HG02759 (cell line): Measurements from ENCODE around the gene EXOC6B.

Experiments
- ATAC-seq: cut with Tn5 transposase; IDR thresholded peaks from one replicate; pipeline ENCODE4 v1.9.1; 2021; ENCODE audit warnings: mild to moderate bottlenecking, moderate library complexity; ENCODE audit not compliant: unreplicated experiment

EXOC6B gene

GRCh38 chr2:72744049-72744448 is 81.8 kb downstream of the EXOC6B start:
- no peak for ATAC-seq

DNA sequence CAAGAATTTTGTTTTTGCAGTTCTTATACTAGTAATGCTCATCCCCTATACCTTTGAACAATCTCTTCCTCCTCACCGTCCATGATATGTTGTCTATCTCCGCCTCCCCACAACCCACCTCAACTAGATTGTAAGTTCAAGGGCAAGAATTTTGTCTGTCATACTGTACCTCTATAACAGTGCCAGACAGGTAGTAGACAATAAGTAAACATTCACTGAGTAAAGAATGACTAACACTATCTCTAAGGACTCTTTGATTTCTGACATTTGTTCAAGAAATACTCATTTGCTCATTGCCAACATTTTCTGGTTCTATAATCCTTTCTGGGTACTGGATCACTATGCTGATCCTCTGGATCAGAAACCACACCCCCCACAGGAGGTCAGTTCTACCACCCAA is 82.4 kb downstream of the EXOC6B start:
- ATAC-seq = no peak

- ATAC-seq = no peak
Measured at GRCh38 chr2:72738096-72738495, 87.7 kb downstream of the EXOC6B start.

DNA sequence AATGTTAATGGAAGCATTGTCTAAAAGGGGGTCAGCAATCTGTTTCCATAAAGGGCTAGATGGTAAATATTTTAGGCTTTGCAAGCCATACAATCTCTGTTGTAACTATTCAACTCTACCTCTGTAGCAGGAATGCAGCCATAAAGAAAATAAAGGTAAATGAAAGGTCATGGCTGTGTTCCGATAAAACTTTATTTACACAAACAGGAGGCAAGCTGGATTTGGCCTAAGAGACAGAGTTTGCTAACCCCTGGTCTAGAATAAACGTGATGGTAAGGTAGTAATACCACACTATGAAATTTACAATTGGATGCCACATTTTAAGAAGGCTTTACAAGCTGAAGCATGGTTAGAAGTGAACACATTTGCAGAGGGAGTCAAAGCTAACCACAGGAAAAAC is 91.4 kb downstream of the EXOC6B start:
- no peak for ATAC-seq

DNA sequence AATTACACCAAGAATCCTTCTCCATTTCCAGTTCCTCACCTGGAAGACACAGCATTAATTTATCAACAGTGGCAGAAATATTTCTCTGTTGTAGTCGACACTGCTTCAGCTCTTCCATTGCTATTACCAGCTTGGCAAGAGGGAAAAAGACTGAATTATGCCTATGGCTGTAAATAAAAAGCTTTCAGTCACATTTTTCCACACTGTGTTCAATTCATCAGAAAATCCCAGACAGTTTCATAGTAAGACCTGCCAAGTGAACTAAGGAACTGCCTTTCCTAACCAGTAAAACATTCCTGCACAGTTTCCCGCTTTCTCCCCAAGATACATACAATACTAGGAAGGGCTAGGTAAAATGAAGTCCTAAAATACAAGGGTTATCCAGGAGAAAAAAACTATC is 94.7 kb downstream of the EXOC6B start:
- ATAC-seq = no peak

DNA sequence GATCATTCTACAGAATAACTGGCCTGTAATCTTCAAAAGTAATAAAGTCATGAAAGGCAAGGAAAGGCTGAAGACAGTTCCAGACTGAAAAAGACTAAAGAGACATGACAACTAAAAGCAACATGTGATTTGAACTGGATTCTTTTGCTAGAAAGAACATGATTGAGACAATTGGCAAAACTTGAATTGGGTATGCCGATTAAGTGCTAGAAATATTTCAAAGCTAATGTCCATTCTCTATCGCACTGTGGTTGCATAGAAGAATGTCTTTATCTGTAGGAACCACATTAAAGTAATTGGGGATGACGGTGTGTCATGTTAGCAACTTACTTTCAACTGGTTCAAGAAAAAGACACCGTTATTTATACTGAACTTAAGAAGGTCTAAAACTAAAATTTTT is 98.5 kb downstream of the EXOC6B start:
- no peak for ATAC-seq

DNA sequence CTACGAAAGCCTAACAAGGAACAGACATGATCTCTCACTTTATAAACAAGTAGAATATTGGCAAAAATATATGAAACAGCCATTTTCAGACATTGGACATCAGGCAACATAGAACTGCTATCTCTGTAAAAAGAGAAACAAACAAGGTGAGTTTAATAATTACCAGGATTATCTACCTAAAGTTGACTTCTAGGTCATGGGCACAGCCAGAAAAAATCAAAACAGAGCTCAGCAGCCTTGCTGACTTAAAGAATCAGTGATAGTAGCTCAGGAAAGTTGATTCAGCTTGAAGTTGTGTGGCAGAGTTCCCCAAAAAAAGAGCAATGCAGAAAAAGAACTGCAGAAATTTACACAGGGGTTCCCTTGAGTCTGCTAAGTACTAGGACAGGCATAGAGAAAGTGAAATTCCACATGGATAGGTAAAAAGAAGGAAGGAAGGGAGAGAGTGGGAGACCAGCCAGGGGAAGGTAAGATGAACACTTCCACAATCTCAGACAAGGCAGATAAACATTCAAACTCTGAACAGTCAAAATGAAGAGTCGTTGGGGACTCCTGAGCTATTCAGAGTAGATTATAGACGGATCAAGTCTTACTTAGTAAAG is 102.0 kb downstream of the EXOC6B start:
- no peak for ATAC-seq

DNA sequence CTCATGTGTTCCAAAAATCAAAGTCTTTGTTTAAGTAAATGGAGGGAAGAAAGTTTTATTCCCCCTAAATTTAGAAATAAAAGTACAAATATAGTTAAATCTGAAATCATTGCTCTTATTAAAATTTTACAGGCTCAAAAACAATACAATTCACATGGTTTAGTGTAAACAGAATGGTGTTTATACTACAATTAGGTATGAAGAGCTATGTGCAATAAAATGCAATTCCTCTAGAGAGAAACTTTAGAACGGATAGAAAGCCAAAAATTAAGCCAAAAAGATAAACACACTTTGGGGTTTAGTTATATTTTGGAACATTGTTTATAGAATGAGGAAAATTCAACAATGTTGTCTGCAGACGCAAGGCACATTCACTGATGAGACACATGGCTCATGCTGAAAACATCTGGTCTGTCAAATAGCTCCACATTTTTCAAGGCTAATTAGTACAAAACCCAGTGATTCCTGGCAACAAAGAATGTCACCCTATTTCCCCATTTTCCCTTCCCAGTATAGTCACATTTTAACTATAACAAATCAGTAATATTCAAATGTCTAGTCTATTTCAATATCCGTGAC is 103.3 kb downstream of the EXOC6B start:
- ATAC-seq = no peak

DNA sequence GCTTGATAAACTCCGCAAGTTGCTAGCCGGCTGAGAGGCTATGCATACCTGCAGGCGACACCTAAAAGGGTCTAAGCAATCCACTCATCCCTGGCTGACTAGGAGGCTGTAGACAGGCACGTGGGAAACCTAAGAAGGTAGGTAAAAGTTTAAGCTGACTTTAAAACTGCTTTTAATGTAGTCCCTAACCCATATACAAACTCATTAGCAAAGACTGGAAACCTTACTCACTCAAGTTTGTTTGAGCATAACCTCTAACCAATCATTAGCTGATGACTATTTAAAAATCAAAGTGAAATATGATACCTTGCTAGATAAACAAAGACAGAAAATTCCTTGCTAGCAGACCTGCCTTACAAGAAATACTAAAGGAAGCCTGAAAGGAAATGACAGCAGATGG is 106.4 kb downstream of the EXOC6B start:
- ATAC-seq = no peak

- ATAC-seq = no peak
Measured at GRCh38 chr2:72718876-72719275, 107.0 kb downstream of the EXOC6B start.

DNA sequence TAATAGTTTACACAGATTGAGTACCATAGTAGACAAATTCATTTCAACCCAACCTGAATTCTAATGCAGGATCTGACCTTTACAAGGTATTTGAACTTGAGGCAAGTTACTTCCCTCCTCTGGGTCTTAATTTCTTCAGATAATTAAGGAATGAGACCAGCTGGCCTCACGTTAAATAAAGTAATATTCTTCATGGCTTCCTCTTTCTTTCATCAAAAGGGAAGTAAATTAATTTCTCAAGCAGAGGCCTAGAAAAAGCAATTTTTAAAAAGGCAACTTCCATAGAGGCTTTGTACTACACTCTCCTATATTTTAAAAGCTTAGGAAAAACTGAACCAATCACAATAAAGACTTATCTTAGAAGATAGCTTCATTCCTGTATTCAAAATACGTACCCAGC is 109.2 kb downstream of the EXOC6B start:
- no peak for ATAC-seq

- ATAC-seq = no peak
Measured at GRCh38 chr2:72713857-72714256, 112.0 kb downstream of the EXOC6B start.

GRCh38 chr2:72712977-72713376 is 112.9 kb downstream of the EXOC6B start:
- ATAC-seq = no peak

DNA sequence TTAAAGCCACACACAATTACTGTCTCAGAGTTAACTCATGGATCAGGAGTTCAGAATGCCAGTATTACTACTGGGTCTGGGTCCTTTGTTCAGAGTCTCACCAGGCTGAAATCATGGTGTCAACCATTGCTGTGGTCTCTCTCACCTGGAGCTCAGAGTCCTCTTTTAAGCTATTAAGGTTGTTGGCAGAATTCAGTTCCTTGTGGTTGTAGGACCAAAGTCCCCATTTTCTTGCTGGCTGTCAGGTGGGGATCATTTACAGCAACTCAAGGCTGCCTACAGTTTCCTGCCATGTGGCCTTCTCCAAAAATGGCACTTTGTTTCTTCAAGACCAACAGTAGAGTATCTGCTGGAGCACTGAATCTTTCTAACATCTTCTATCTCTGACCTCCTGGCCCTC is 113.5 kb downstream of the EXOC6B start:
- ATAC-seq = no peak

GRCh38 chr2:72710418-72711152 is 115.2 kb downstream of the EXOC6B start:
- ATAC-seq = no peak

DNA sequence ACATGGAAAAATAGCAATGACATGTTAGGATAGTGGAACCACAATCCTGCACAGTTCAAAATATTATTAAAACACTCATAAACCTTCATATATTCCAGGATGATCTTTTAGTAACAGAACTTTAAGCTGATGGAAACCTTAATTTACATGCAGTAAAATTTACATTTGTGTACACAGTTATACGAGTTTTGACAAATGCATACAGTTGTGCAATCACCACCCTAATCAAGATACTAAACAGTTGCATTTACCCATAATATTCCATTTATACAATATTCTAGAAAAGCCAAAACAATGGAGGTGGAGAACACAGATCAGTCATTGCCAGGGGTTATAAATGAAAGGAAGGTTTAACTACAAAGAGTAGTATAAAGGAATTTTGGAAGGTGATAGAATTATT is 117.6 kb downstream of the EXOC6B start:
- ATAC-seq = no peak

DNA sequence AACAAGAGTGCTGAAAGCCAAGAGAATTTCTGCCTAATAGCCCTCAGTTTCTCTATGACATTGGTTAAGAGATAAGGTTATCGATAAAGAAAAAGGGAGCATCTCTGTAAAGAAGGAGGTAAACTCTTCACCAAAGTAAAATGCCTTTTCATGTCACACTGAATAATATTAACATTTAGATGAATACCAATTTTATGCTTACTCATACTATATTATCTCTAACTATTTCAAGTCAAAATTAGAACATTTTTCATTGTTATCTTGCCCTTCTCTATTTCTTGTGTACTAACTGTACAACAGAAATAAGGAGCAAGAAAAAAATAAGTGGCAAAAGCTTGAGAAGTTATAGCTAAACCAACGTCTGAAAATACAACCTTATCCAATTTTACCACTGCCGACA is 127.5 kb downstream of the EXOC6B start:
- ATAC-seq = no peak

DNA sequence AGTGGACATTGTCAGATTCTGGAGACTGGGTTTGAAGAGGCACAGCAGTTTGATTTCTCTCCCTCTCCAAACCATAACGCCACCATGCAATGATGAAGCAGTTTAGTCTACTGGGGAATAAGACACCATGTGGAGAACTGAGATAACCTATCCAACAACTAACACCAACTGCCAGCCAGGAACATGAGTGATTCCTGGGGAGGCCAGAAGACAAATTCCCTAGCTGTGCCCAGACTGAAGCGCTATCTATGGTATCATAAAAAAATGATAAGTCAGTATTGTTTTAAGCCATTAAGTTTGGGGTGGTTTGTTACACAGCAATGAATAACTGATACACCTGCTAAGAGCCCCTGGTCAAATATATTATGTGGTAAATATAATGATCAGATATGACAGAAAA is 129.3 kb downstream of the EXOC6B start:
- no peak for ATAC-seq

- ATAC-seq = no peak
Measured at GRCh38 chr2:72695676-72696075, 130.2 kb downstream of the EXOC6B start.

DNA sequence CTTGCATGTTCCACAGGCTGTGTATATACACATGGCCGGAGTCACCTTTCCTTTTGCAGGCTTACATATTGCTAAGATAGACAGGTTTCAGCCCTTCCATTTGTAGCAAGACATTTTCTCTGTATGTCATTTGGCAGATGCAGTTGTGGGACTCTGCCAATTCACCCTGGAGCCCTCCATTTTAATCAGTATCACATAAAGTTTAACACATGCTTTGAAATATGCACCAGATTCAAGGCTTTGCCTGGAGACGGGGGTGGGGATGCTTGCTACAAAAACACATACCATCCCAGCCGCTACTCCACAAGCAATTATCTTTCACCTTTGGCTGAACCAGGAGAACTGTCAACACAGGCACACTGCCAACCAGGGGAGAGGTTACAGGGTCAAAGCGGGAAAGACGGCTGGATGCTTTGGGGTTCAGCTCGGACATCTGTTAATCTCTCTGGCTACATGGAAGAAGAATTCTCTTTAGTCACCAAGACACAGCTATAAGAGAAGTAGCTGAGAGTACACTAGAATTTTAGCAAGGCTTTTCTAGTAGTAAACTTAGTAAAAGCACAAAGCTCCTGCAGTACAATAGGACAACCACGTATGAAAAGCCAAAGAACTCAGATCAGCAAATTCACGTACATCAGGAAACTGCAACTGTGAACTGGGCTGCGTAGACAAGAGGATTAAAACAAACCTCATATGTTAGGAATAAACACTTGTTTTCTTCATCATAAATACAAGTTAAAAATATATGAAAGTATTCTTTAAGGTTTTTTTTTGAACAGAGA is 130.9 kb downstream of the EXOC6B start:
- ATAC-seq = no peak

DNA sequence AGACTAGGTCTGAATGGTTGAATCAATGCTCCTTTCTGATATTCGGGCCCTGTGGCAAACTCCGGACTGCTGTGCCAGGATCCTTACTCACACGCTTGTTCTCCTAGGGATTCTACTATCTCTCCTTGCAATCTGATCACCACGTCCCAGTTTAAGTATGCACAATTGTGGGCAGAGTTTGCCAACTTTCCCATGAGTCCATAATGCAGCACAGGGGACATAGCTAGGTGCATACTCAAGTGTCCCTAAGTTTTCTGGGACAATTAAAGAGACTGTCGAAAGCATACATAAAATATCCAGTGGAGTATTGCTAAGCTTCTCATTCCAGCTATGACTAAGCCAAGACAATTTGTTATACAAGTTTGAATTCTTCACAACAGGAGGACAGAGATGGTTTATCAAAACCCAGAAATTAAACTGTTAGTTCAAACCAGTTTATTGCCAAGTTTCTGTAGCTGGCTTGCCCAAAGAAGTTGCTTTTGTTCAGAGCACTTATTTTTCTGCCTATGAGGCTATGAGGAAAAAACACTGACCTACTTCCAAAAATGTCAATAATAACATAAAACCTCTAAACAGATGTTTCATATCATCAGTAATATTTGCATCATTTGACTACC is 136.1 kb downstream of the EXOC6B start:
- ATAC-seq = no peak
